SK-N-SH (cell line): ENCODE measurements around the gene RFX2. TPM values are rescaled to one million over a fixed set of nuclear protein-coding genes. Genes with fewer than 3 reads are reported as not detected.

ENCODE experiments used
- CTCF ChIA-PET: fragments of 300-600, 350-600 bp; formaldehyde crosslinking; extraction: SDS; loops from one replicate; lab custom pipeline; 2021; lab: Yijun Ruan, JAX
- POLR2A ChIA-PET: fragments of 350-600 bp; sonication (Branson Sonifier 250); formaldehyde crosslinking; extraction: SDS; loops from one replicate; lab custom pipeline; 2020; ENCODE audit warnings: antibody characterized with exemption, inconsistent platforms; lab: Yijun Ruan, JAX
- DNase-seq: peaks from one replicate; pipeline ENCODE4 v3.0.0; 2012
- H2AFZ ChIP-seq: fragments of 200-600 bp; sonication (generic); 2 replicates; pipeline ENCODE4 v1.8.1; 2016; ENCODE audit warnings: antibody characterized with exemption, mild to moderate bottlenecking, low read depth
- H3F3A ChIP-seq: fragments of 200-600 bp; sonication (generic); replicated peaks from 2 replicates; pipeline ENCODE3; 2016; ENCODE audit warnings: antibody characterized with exemption, mild to moderate bottlenecking; ENCODE audit not compliant: insufficient read depth
- H3K27ac ChIP-seq, 2 experiments: fragments of 200-500 bp in 1 of 2; fragments of 200-600 bp in 1 of 2; sonication (Bioruptor generic) in 1 of 2; sonication (generic), shearing (Covaris generic) in 1 of 2; 2 replicates each; pipeline versions ENCODE4 v1.5.1 to v1.6.1; 2014 to 2016; ENCODE audit warnings: low read depth in 2 of 2, inconsistent platforms in 1 of 2, low read length in 1 of 2, mild to moderate bottlenecking in 1 of 2, mixed read lengths in 1 of 2
- H3K27me3 ChIP-seq: fragments of 200-600 bp; sonication (generic), shearing (Covaris generic); 2 replicates; pipeline ENCODE4 v1.6.1; 2016; ENCODE audit warnings: mixed run types; ENCODE audit not compliant: insufficient read depth
- H3K36me3 ChIP-seq, 2 experiments: fragments of 200-500 bp in 1 of 2; fragments of 200-600 bp in 1 of 2; sonication (Bioruptor generic) in 1 of 2; sonication (generic) in 1 of 2; replicated peaks in 1 of 2; 2 replicates each; pipeline versions ENCODE3 to v1.5.1; 2014 to 2016; ENCODE audit warnings: low read length in 1 of 2, mild to moderate bottlenecking in 1 of 2; ENCODE audit not compliant: insufficient read depth in 2 of 2, control insufficient read depth in 1 of 2
- H3K4me1 ChIP-seq, 2 experiments: fragments of 200-500 bp in 1 of 2; fragments of 200-600 bp in 1 of 2; sonication (Bioruptor generic) in 1 of 2; sonication (generic), shearing (Covaris generic) in 1 of 2; 2 replicates each; pipeline versions ENCODE4 v1.5.1 to v1.6.1; 2014 to 2016; ENCODE audit warnings: low read depth in 1 of 2, low read length in 1 of 2, mixed run types in 1 of 2; ENCODE audit not compliant: insufficient read depth in 2 of 2, control insufficient read depth in 1 of 2
- H3K4me2 ChIP-seq: fragments of 200-600 bp; sonication (generic), shearing (Covaris generic); 2 replicates; pipeline ENCODE4 v1.6.1; 2017; ENCODE audit warnings: mixed run types
- H3K4me3 ChIP-seq, 2 experiments: fragments of 200-500 bp in 1 of 2; fragments of 200-600 bp in 1 of 2; sonication (Bioruptor generic) in 1 of 2; sonication (generic), shearing (Covaris generic) in 1 of 2; 2 replicates each; pipeline versions ENCODE4 v1.5.1 to v1.8.1; 2014 to 2016; ENCODE audit warnings: low read depth in 2 of 2, inconsistent platforms in 1 of 2, low read length in 1 of 2, mild to moderate bottlenecking in 1 of 2, mixed read lengths in 1 of 2, moderate library complexity in 1 of 2
- H3K79me2 ChIP-seq: fragments of 200-600 bp; sonication (generic); 2 replicates; pipeline ENCODE4 v1.8.1; 2017; ENCODE audit warnings: mild to moderate bottlenecking; ENCODE audit not compliant: insufficient read depth
- H3K9ac ChIP-seq: fragments of 200-600 bp; sonication (generic); 2 replicates; pipeline ENCODE4 v1.6.1; 2017; ENCODE audit warnings: mixed run types
- H3K9me2 ChIP-seq: fragments of 200-600 bp; sonication (generic); 2 replicates; pipeline ENCODE4 v1.6.1; 2017; ENCODE audit warnings: mixed run types
- H3K9me3 ChIP-seq: fragments of 200-600 bp; sonication (generic); 2 replicates; pipeline ENCODE4 v1.6.1; 2017; ENCODE audit warnings: mixed run types, mild to moderate bottlenecking, moderate library complexity
- H4K20me1 ChIP-seq: fragments of 200-600 bp; sonication (generic); 2 replicates; pipeline ENCODE4 v1.6.1; 2017; ENCODE audit warnings: mild to moderate bottlenecking, mixed run types; ENCODE audit not compliant: insufficient read depth
- EP300 ChIP-seq, 2 experiments: IDR thresholded peaks; 2 replicates each; pipeline versions ENCODE4 v1.4.0 to v1.6.1; 2012; ENCODE audit warnings: borderline replicate concordance in 1 of 2, low read depth in 1 of 2, low read length in 1 of 2
- FOSL2 ChIP-seq: IDR thresholded peaks from 2 replicates; pipeline ENCODE4 v1.4.0; 2012; ENCODE audit warnings: low read depth, mild to moderate bottlenecking, moderate library complexity, borderline replicate concordance
- FOXM1 ChIP-seq: IDR thresholded peaks from 2 replicates; pipeline ENCODE4 v1.4.0; 2012; ENCODE audit warnings: low read depth, mild to moderate bottlenecking
- GATA2 ChIP-seq: sonication (generic); formaldehyde crosslinking; IDR thresholded peaks from 2 replicates; pipeline ENCODE4 v1.5.0; 2020; ENCODE audit warnings: mild to moderate bottlenecking, missing genetic modification reagents
- NFIC ChIP-seq: IDR thresholded peaks from 2 replicates; pipeline ENCODE4 v1.4.0; 2012; ENCODE audit warnings: borderline replicate concordance
- TAF1 ChIP-seq: IDR thresholded peaks from 2 replicates; pipeline ENCODE4 v1.6.1; 2012; ENCODE audit warnings: low read depth, mild to moderate bottlenecking, low read length, moderate library complexity, borderline replicate concordance
- TEAD4 ChIP-seq: IDR thresholded peaks from 2 replicates; pipeline ENCODE4 v1.4.0; 2012; ENCODE audit warnings: mild to moderate bottlenecking, borderline replicate concordance; ENCODE audit not compliant: insufficient read depth
- WGBS: methylation state at CpG from one replicate; pipeline ENCODE4 v1.1.6; 2017; ENCODE audit warnings: low lambda C conversion rate; 5-methylcytosine and 5-hydroxymethylcytosine counted together
- polyA plus RNA-seq, 3 experiments: library from polyadenylated mRNA; depleted of rRNA; stranded (reverse); fragments of >200 nt; gene quantifications; 2 replicates each; pipeline ENCODE4 v1.2.3, GENCODE V29; 2012
- TF ChIP-seq, protein P1 (sequence below): fragments of 200-600 bp; sonication (generic); IDR thresholded peaks from 2 replicates; pipeline ENCODE4 v1.6.1; 2017; ENCODE audit warnings: antibody characterized with exemption, mild to moderate bottlenecking, moderate library complexity
- TF ChIP-seq, protein P2 (sequence below): IDR thresholded peaks from 2 replicates; pipeline ENCODE4 v1.4.0; 2012; ENCODE audit warnings: low read depth
- TF ChIP-seq, protein P3 (sequence below): IDR thresholded peaks from 2 replicates; pipeline ENCODE4 v1.4.0; 2012; ENCODE audit warnings: low read depth, borderline replicate concordance

RFX2 gene
- polyA plus RNA-seq, 1 of the 3 experiments (the other 2 are of a cell fraction): 12.6 TPM

DNA sequence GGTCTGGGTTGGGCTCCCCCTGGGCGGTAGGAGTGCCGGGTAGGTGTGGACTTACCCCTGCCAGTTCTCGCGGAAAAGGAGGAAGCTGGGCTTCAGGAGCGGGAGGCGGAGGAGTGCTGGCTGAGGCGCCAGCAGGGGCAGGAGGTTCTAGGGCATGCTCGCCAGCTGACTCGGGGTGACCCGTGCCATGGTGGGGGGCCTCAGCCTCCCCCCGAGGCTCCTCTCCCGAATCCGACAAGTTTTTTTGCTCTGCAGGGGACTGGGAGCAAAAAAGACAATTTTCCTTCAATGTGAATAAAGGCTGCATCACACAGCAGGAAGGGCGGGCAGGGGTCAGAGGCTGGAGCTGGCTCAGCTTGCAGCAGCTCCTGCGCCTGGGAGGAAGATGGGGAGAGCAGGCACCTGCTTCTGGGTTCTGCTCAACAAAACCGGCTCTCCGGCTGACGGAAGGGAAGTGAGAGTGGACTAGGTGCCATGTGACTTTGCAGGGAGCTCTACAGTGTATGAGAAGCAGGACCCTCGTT lies 158.9 kb downstream of the RFX2 start:
- H3K27me3 ChIP-seq: no peaks in the 10 kb centered on the region
- H3K4me2 ChIP-seq: no peak overlapping the region
- peak overlapping the region in 1 of 2 experiments; percentile 14; a peak in 1 of 4 replicates for H3K27ac ChIP-seq
- H4K20me1 ChIP-seq: peaks cover 94% of the 10 kb centered on the region
- no peaks in the 10 kb centered on the region for H3K9me3 ChIP-seq
- ChIA-PET POLR2A (interaction anchor here (0.6 to 0.7 kb wide), 2 partner anchors 9 to 17 kb away, joined by 3 read pairs; no protein-coding TSS in a partner anchor), CTCF (interaction anchor here (1.1 to 3.5 kb wide), 9 partner anchors 10 to 147 kb away, joined by 3 to 29 read pairs (median 8); no protein-coding TSS in a partner anchor)
- H3K36me3 ChIP-seq: peaks cover 0 to 13% of the 10 kb centered on the region in 2 experiments
- H3K9me2 ChIP-seq: no peaks in the 10 kb centered on the region
- no peak overlapping the region for H2AFZ ChIP-seq
- 94% methylated on average over 13 of the region's 19 CpGs for WGBS
- H3F3A ChIP-seq: no peaks in the 10 kb centered on the region
- DNase-seq: no peak
- peaks cover 31 to 63% of the 10 kb centered on the region in 2 experiments for H3K4me1 ChIP-seq
- no peak overlapping the region for H3K9ac ChIP-seq
- TF ChIP-seq TAF1: no peak
- TF ChIP-seq EP300 (IDR thresholded peaks at IDR 0.05; ENCODE audit: borderline replicate concordance in 1 of 2, low read depth in 1 of 2, low read length in 1 of 2): no peak
- no peak for TF ChIP-seq GATA2
- TF ChIP-seq, protein P1, sequence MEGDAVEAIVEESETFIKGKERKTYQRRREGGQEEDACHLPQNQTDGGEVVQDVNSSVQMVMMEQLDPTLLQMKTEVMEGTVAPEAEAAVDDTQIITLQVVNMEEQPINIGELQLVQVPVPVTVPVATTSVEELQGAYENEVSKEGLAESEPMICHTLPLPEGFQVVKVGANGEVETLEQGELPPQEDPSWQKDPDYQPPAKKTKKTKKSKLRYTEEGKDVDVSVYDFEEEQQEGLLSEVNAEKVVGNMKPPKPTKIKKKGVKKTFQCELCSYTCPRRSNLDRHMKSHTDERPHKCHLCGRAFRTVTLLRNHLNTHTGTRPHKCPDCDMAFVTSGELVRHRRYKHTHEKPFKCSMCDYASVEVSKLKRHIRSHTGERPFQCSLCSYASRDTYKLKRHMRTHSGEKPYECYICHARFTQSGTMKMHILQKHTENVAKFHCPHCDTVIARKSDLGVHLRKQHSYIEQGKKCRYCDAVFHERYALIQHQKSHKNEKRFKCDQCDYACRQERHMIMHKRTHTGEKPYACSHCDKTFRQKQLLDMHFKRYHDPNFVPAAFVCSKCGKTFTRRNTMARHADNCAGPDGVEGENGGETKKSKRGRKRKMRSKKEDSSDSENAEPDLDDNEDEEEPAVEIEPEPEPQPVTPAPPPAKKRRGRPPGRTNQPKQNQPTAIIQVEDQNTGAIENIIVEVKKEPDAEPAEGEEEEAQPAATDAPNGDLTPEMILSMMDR: no peak
- TF ChIP-seq, protein P2, sequence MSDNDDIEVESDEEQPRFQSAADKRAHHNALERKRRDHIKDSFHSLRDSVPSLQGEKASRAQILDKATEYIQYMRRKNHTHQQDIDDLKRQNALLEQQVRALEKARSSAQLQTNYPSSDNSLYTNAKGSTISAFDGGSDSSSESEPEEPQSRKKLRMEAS: no peak
- no peak for TF ChIP-seq NFIC
- no peak for TF ChIP-seq TEAD4
- H3K79me2 ChIP-seq: peaks cover 94% of the 10 kb centered on the region
- no peak overlapping the region for H3K4me3 ChIP-seq

DNA sequence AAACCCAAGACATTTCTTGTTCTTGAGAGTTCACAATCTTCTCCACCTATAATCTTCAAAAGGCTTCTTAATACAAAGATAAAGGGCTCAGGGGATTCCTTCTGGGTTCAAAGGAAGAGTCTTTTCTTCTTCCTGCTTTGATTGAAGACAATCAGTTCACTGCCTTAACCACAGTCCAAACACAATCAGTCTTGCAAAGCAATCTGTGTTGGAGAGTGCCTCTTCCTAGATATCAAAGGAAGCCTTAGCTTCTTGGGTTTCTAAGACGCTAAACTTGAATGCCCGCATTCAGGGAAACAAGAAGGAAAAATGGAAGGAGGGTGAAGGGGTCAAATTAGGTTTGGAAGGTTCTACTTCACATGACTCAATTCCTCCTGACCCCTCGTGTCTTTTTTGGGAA lies 159.6 kb downstream of the RFX2 start:
- CTCF ChIA-PET: interaction anchor here (1.1 to 3.5 kb wide), 7 partner anchors 10 to 72 kb away, joined by 3 to 29 read pairs (median 8); no protein-coding TSS in a partner anchor
- no peak overlapping the region for H3K4me3 ChIP-seq

More for the DNA sequence above, 159.6 kb downstream of the RFX2 start:
- TF ChIP-seq, protein P2: no peak
- TF ChIP-seq FOSL2 (no peak), FOXM1 (no peak)
- TF ChIP-seq, protein P3, sequence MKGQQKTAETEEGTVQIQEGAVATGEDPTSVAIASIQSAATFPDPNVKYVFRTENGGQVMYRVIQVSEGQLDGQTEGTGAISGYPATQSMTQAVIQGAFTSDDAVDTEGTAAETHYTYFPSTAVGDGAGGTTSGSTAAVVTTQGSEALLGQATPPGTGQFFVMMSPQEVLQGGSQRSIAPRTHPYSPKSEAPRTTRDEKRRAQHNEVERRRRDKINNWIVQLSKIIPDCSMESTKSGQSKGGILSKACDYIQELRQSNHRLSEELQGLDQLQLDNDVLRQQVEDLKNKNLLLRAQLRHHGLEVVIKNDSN: no peak
- POLR2A ChIA-PET: interaction anchor here (0.6 kb wide), 1 partner anchor 18 kb away, joined by 3 read pairs; no protein-coding TSS in a partner anchor
- Histone ChIP-seq H3K9ac (no peak overlapping the region), H2AFZ (no peak overlapping the region), H3K9me2 (no peaks in the 10 kb centered on the region), H3K4me2 (no peak overlapping the region), H3K79me2 (peaks cover 94% of the 10 kb centered on the region), H3K4me1 (peaks cover 31 to 62% of the 10 kb centered on the region in 2 experiments), H3K27me3 (no peaks in the 10 kb centered on the region), H3K27ac (no peak overlapping the region; a peak in 1 of 4 replicates), H3F3A (no peaks in the 10 kb centered on the region), H3K9me3 (no peaks in the 10 kb centered on the region), H4K20me1 (peaks cover 94% of the 10 kb centered on the region), H3K36me3 (peaks cover 6 to 13% of the 10 kb centered on the region in 2 experiments)
- WGBS: 92% methylated on average over 3 of the region's 3 CpGs
- no peak for DNase-seq
